Activated naive CD8-positive, alpha-beta T cell (primary cell): ENCODE data around the gene ADRA2B.
A peak's percentile ranks its signal among the peaks of the same experiment; 100 is the strongest.
"Not testable (repeated sequence)": the region's sequence is repeated elsewhere in the genome, so short reads cannot be mapped to it uniquely, and the experiment has no call there.

Experiments
- H3K27ac Mint-ChIP-seq: one replicate; pipeline ENCODE4 v1.8.0; 2021; ENCODE audit warnings: mixed read lengths
- H3K27me3 Mint-ChIP-seq: one replicate; pipeline ENCODE4 v1.8.0; 2021; ENCODE audit warnings: mixed read lengths
- H3K36me3 Mint-ChIP-seq: one replicate; pipeline ENCODE4 v1.8.0; 2021; ENCODE audit warnings: mixed read lengths
- H3K4me1 Mint-ChIP-seq: one replicate; pipeline ENCODE4 v1.8.0; 2021; ENCODE audit warnings: low read depth, mixed read lengths
- H3K4me3 Mint-ChIP-seq: one replicate; pipeline ENCODE4 v1.8.0; 2021; ENCODE audit warnings: mild to moderate bottlenecking, mixed read lengths
- H3K9me3 Mint-ChIP-seq: one replicate; pipeline ENCODE4 v1.8.0; 2021; ENCODE audit warnings: low read depth, mixed read lengths

The ADRA2B gene

GRCh38 chr2:96116424-96116878, at the start of gene ADRA2B:
TSS of gene ADRA2B (minus strand) at chr2:96116571. CDS start at chr2:96116149, 422 bp downstream.
- H3K27ac Mint-ChIP-seq: peak within 1 kb of the TSS; percentile 46
- H3K4me3 Mint-ChIP-seq: peak within 1 kb of the TSS; percentile 79
- no peaks in the 10 kb centered on the region for H3K36me3 Mint-ChIP-seq
- H3K9me3 Mint-ChIP-seq: no peaks in the 10 kb centered on the region
- peaks cover 19% of the 10 kb centered on the region for H3K4me1 Mint-ChIP-seq
- H3K27me3 Mint-ChIP-seq: peaks cover 11% of the 10 kb centered on the region

- H3K27me3 Mint-ChIP-seq: no peaks in the 10 kb centered on the region
- H3K27ac Mint-ChIP-seq: peak overlapping the region; percentile 99
- peaks cover 5% of the 10 kb centered on the region for H3K36me3 Mint-ChIP-seq
- H3K4me3 Mint-ChIP-seq: peak overlapping the region; percentile 85
- no peaks in the 10 kb centered on the region for H3K9me3 Mint-ChIP-seq
- H3K4me1 Mint-ChIP-seq: peaks cover 69% of the 10 kb centered on the region
These were observed 48.3 kb upstream of the ADRA2B start for GRCh38 chr2:96164459-96165184.

GRCh38 chr2:96163768-96164429, 47.5 kb upstream of the ADRA2B start:
- Mint-ChIP-seq H3K9me3 (no peaks in the 10 kb centered on the region), H3K27ac (peak overlapping the region; percentile 99), H3K4me1 (peaks cover 72% of the 10 kb centered on the region), H3K27me3 (no peaks in the 10 kb centered on the region), H3K4me3 (peak overlapping the region; percentile 85), H3K36me3 (peaks cover 5% of the 10 kb centered on the region)

GRCh38 chr2:96163415-96163767, 47.0 kb upstream of the ADRA2B start:
- Mint-ChIP-seq H3K4me3 (peak overlapping the region; percentile 85), H3K9me3 (no peaks in the 10 kb centered on the region), H3K27ac (peak overlapping the region; percentile 99), H3K36me3 (peaks cover 5% of the 10 kb centered on the region), H3K4me1 (peaks cover 73% of the 10 kb centered on the region), H3K27me3 (no peaks in the 10 kb centered on the region)

- no peaks in the 10 kb centered on the region for H3K9me3 Mint-ChIP-seq
- H3K36me3 Mint-ChIP-seq: peaks cover 5% of the 10 kb centered on the region
- H3K27me3 Mint-ChIP-seq: no peaks in the 10 kb centered on the region
- H3K27ac Mint-ChIP-seq: peak overlapping the region; percentile 99
- peak overlapping the region; percentile 40 for H3K4me3 Mint-ChIP-seq
- peaks cover 78% of the 10 kb centered on the region for H3K4me1 Mint-ChIP-seq
These were observed 45.5 kb upstream of the ADRA2B start for GRCh38 chr2:96161898-96162297.

- not testable (repeated sequence) for H3K36me3 Mint-ChIP-seq, H3K27me3 Mint-ChIP-seq, H3K9me3 Mint-ChIP-seq, H3K4me3 Mint-ChIP-seq
- H3K27ac Mint-ChIP-seq: peak overlapping the region; percentile 82
- peaks cover 90% of the 10 kb centered on the region for H3K4me1 Mint-ChIP-seq
These were observed 44.0 kb upstream of the ADRA2B start for GRCh38 chr2:96160366-96160765.

GRCh38 chr2:96159084-96159830, 42.9 kb upstream of the ADRA2B start:
- Mint-ChIP-seq H3K27me3 (no peaks in the 10 kb centered on the region), H3K4me1 (peaks cover 86% of the 10 kb centered on the region), H3K9me3 (no peaks in the 10 kb centered on the region), H3K27ac (peak overlapping the region; percentile 90), H3K4me3 (peak overlapping the region; percentile 64), H3K36me3 (peaks cover 5% of the 10 kb centered on the region)

- H3K4me1 Mint-ChIP-seq: peaks cover 81% of the 10 kb centered on the region
- H3K36me3 Mint-ChIP-seq: peaks cover 5% of the 10 kb centered on the region
- H3K27ac Mint-ChIP-seq: peak overlapping the region; percentile 90
- no peaks in the 10 kb centered on the region for H3K9me3 Mint-ChIP-seq
- peak overlapping the region; percentile 78 for H3K4me3 Mint-ChIP-seq
- no peaks in the 10 kb centered on the region for H3K27me3 Mint-ChIP-seq
These were observed 42.2 kb upstream of the ADRA2B start for GRCh38 chr2:96158554-96158940.

- Mint-ChIP-seq H3K27ac (peak overlapping the region; percentile 90), H3K27me3 (no peaks in the 10 kb centered on the region), H3K9me3 (no peaks in the 10 kb centered on the region), H3K4me3 (peak overlapping the region; percentile 78), H3K4me1 (peaks cover 81% of the 10 kb centered on the region), H3K36me3 (peaks cover 5% of the 10 kb centered on the region)
These were observed 41.5 kb upstream of the ADRA2B start for GRCh38 chr2:96157649-96158553.

GRCh38 chr2:96156926-96157648, 40.7 kb upstream of the ADRA2B start:
- H3K4me1 Mint-ChIP-seq: peaks cover 80% of the 10 kb centered on the region
- H3K4me3 Mint-ChIP-seq: peak overlapping the region; percentile 78
- H3K27ac Mint-ChIP-seq: peak overlapping the region; percentile 90
- H3K9me3 Mint-ChIP-seq: no peaks in the 10 kb centered on the region
- H3K27me3 Mint-ChIP-seq: no peaks in the 10 kb centered on the region
- peaks cover 5% of the 10 kb centered on the region for H3K36me3 Mint-ChIP-seq

- H3K27ac Mint-ChIP-seq: peak overlapping the region; percentile 90
- H3K36me3 Mint-ChIP-seq: peaks cover 5% of the 10 kb centered on the region
- peaks cover 82% of the 10 kb centered on the region for H3K4me1 Mint-ChIP-seq
- no peaks in the 10 kb centered on the region for H3K27me3 Mint-ChIP-seq
- H3K9me3 Mint-ChIP-seq: no peaks in the 10 kb centered on the region
- peak overlapping the region; percentile 78 for H3K4me3 Mint-ChIP-seq
These were observed 39.8 kb upstream of the ADRA2B start for GRCh38 chr2:96156011-96156820.

GRCh38 chr2:96154506-96155380, 38.4 kb upstream of the ADRA2B start:
- H3K4me3 Mint-ChIP-seq: no peak overlapping the region
- no peaks in the 10 kb centered on the region for H3K36me3 Mint-ChIP-seq
- no peaks in the 10 kb centered on the region for H3K9me3 Mint-ChIP-seq
- peak overlapping the region; percentile 6 for H3K27ac Mint-ChIP-seq
- peaks cover 83% of the 10 kb centered on the region for H3K4me1 Mint-ChIP-seq
- H3K27me3 Mint-ChIP-seq: no peaks in the 10 kb centered on the region
